Measurements from ENCODE around the gene MAP3K20. TPM values are rescaled to one million over a fixed set of nuclear protein-coding genes. Genes with fewer than 3 reads are reported as not detected.
"Not testable (repeated sequence)": the region's sequence is repeated elsewhere in the genome, so short reads cannot be mapped to it uniquely, and the experiment has no call there.

MAP3K20 gene
- total RNA-seq, 1 experiment from 2014 or later, result 15.2 TPM

- no peak for TF ChIP-seq RORB (CRISPR knock-in tag; IDR thresholded peaks at IDR 0.05)
Measured at GRCh38 chr2:173299764-173300163, 224.1 kb downstream of the MAP3K20 start (continued).

DNA sequence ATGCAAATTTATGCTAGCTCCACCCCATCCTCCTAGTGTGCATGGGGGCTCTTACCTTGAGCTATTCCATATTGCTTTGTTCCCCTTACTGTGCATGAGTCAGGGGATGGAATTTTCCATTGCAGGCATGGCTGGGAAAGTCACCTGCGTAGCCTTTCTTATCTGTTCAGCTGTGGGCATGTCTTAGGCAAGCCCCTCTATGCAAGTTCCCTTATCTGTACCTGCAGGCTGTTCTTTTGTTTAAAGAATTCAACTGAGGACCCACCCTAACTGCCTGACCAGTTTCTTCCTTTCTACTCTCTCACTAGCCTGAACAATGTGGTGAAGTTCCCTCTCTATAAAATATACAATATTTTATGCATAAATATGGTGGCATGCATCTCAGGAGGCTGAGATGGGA is 224.8 kb downstream of the MAP3K20 start:
- H3K36me3 Mint-ChIP-seq, result peaks cover 79% of the 10 kb centered on the region
- peaks cover 74% of the 10 kb centered on the region for H3K9me3 Mint-ChIP-seq

GRCh38 chr2:173301549-173301948 is 225.9 kb downstream of the MAP3K20 start:
- Mint-ChIP-seq H3K36me3 (peaks cover 68% of the 10 kb centered on the region), H3K4me1 (peaks cover 27% of the 10 kb centered on the region), H3K9me3 (peaks cover 64% of the 10 kb centered on the region)
- CTCF ChIA-PET; H3K4me3 Mint-ChIP-seq; POLR2A ChIA-PET; ATAC-seq; H3K27me3 Mint-ChIP-seq (ENCODE audit: low read depth); H3K27ac Mint-ChIP-seq; DNase-seq (ENCODE audit: low spot score): not testable (repeated sequence)

More for the DNA sequence above, 224.8 kb downstream of the MAP3K20 start:
- ATAC-seq, result no peak
- Mint-ChIP-seq H3K27me3 (ENCODE audit: low read depth) (peaks cover 7% of the 10 kb centered on the region), H3K4me1 (peaks cover 16% of the 10 kb centered on the region), H3K4me3 (no peak overlapping the region), H3K27ac (no peak overlapping the region)
- no peak for DNase-seq (ENCODE audit: low spot score)
- ChIA-PET CTCF (no interaction called here), POLR2A (no interaction called here)
- TF ChIP-seq ZNF281 (CRISPR knock-in tag; IDR thresholded peaks at IDR 0.05), result no peak
- no peak for TF ChIP-seq NR1H2 (CRISPR knock-in tag; IDR thresholded peaks at IDR 0.05)
- TF ChIP-seq, protein P1, sequence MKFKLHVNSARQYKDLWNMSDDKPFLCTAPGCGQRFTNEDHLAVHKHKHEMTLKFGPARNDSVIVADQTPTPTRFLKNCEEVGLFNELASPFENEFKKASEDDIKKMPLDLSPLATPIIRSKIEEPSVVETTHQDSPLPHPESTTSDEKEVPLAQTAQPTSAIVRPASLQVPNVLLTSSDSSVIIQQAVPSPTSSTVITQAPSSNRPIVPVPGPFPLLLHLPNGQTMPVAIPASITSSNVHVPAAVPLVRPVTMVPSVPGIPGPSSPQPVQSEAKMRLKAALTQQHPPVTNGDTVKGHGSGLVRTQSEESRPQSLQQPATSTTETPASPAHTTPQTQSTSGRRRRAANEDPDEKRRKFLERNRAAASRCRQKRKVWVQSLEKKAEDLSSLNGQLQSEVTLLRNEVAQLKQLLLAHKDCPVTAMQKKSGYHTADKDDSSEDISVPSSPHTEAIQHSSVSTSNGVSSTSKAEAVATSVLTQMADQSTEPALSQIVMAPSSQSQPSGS (CRISPR knock-in tag; IDR thresholded peaks at IDR 0.05; ENCODE audit: borderline replicate concordance, low read depth), result no peak
- no peak for TF ChIP-seq E2F1 (CRISPR knock-in tag; IDR thresholded peaks at IDR 0.05)
- TF ChIP-seq MYBL2 (CRISPR knock-in tag; IDR thresholded peaks at IDR 0.05), result no peak
- no peak for TF ChIP-seq KAT7 (CRISPR knock-in tag; IDR thresholded peaks at IDR 0.05; ENCODE audit: borderline replicate concordance)
- TF ChIP-seq ZNF219 (CRISPR knock-in tag; IDR thresholded peaks at IDR 0.05; ENCODE audit: borderline replicate concordance), result no peak
- TF ChIP-seq TCF7 (CRISPR knock-in tag; IDR thresholded peaks at IDR 0.05; ENCODE audit: low read depth), result no peak
- no peak for TF ChIP-seq NR2C2 (CRISPR knock-in tag; IDR thresholded peaks at IDR 0.05)
- TF ChIP-seq PRDM15 (CRISPR knock-in tag; IDR thresholded peaks at IDR 0.05), result no peak
- TF ChIP-seq ZBTB43 (CRISPR knock-in tag; IDR thresholded peaks at IDR 0.05), result no peak

All from WTC11 (cell line).